Naive thymus-derived CD4-positive, alpha-beta T cell (primary cell): ENCODE measurements around the gene TMEM41B. TPM values are rescaled to one million over a fixed set of nuclear protein-coding genes. Genes with fewer than 3 reads are reported as not detected.

ENCODE experiments used
- ATAC-seq: fragments of 150-1000 bp; cut with Tn5 transposase; 2 replicates; pipeline ENCODE4 v1.10.0; 2021; ENCODE audit warnings: mild to moderate bottlenecking, moderate library complexity
- CTCF ChIA-PET: fragments of 350-600 bp; sonication (Branson Sonifier 250); formaldehyde crosslinking; loops from one replicate; lab custom pipeline; 2021; ENCODE audit warnings: antibody characterized with exemption; lab: Charles Lee
- POLR2A ChIA-PET: fragments of 350-600 bp; sonication (Branson Sonifier 250); formaldehyde crosslinking; loops from one replicate; lab custom pipeline; 2021; ENCODE audit warnings: antibody characterized with exemption, inconsistent platforms; lab: Charles Lee
- DNase-seq, 9 donors: peaks; one replicate each; pipeline versions ENCODE4 v3.0.0 to v3.0.0-alpha.2; 2020 to 2022; ENCODE audit warnings: mixed read lengths in 1 of 9
- H3K27ac ChIP-seq: one replicate; pipeline ENCODE4 v1.7.0; 2013; ENCODE audit warnings: mild to moderate bottlenecking, low read depth, low read length, moderate library complexity
- H3K27me3 ChIP-seq, 2 donors: one replicate each; pipeline ENCODE4 v1.7.0; 2013; ENCODE audit warnings: low read length in 2 of 2, mild to moderate bottlenecking in 2 of 2, moderate library complexity in 2 of 2; ENCODE audit not compliant: control insufficient read depth in 2 of 2, insufficient read depth in 2 of 2
- H3K36me3 ChIP-seq, 3 experiments: 1 replicate in 2 of 3; 2 replicates in 1 of 3; pipeline ENCODE4 v1.7.0; 2013; ENCODE audit warnings: low read length in 3 of 3, mild to moderate bottlenecking in 3 of 3, moderate library complexity in 1 of 3; ENCODE audit not compliant: insufficient read depth in 3 of 3, control insufficient read depth in 2 of 3
- H3K4me1 ChIP-seq, 2 donors: one replicate each; pipeline ENCODE4 v1.7.0; 2013; ENCODE audit warnings: low read length in 2 of 2, mild to moderate bottlenecking in 2 of 2, moderate library complexity in 1 of 2; ENCODE audit not compliant: control insufficient read depth in 2 of 2, insufficient read depth in 2 of 2
- H3K4me3 ChIP-seq: 2 replicates; pipeline ENCODE4 v1.7.0; 2013; ENCODE audit warnings: mild to moderate bottlenecking, low read length
- H3K9me3 ChIP-seq, 3 experiments: 1 replicate in 2 of 3; 2 replicates in 1 of 3; pipeline ENCODE4 v1.7.0; 2013; ENCODE audit warnings: low read length in 3 of 3; ENCODE audit not compliant: control insufficient read depth in 2 of 3
- H3K27ac Mint-ChIP-seq, 9 donors: one replicate each; pipeline ENCODE4 v1.8.0; 2020 to 2022; ENCODE audit warnings: mixed read lengths in 9 of 9, mild to moderate bottlenecking in 8 of 9, moderate library complexity in 5 of 9, inconsistent platforms in 2 of 9
- H3K27me3 Mint-ChIP-seq, 5 donors: one replicate each; pipeline ENCODE4 v1.8.0; 2021 to 2022; ENCODE audit warnings: mixed read lengths in 5 of 5, mild to moderate bottlenecking in 1 of 5
- H3K36me3 Mint-ChIP-seq, 5 donors: one replicate each; pipeline ENCODE4 v1.8.0; 2020 to 2022; ENCODE audit warnings: mixed read lengths in 5 of 5, mild to moderate bottlenecking in 3 of 5, inconsistent platforms in 1 of 5
- H3K4me1 Mint-ChIP-seq, 7 donors: one replicate each; pipeline ENCODE4 v1.8.0; 2020 to 2022; ENCODE audit warnings: mixed read lengths in 7 of 7, mild to moderate bottlenecking in 3 of 7, inconsistent platforms in 1 of 7
- H3K4me3 Mint-ChIP-seq, 10 donors: one replicate each; pipeline ENCODE4 v1.8.0; 2020 to 2022; ENCODE audit warnings: mild to moderate bottlenecking in 10 of 10, mixed read lengths in 10 of 10, moderate library complexity in 6 of 10, inconsistent platforms in 2 of 10
- H3K9me3 Mint-ChIP-seq, 11 donors: one replicate each; pipeline ENCODE4 v1.8.0; 2020 to 2022; ENCODE audit warnings: mixed read lengths in 11 of 11, mild to moderate bottlenecking in 4 of 11, inconsistent platforms in 1 of 11, moderate library complexity in 1 of 11
- intact Hi-C, 2 donors: fragments of 100-400 bp; cut with micrococcal nuclease; formaldehyde crosslinking; loops; one replicate each; pipeline ENCODE4 v1.15.1; 2023
- polyA plus RNA-seq, 2 donors: library from polyadenylated mRNA; unstranded; fragments of 300-500 nt; fragmentation: Illumina TruSeq; gene quantifications; one replicate each; pipeline ENCODE4 v1.2.3, GENCODE V29; 2021
- total RNA-seq, 6 experiments: library from RNA in 5 of 6; stranded (reverse) in 5 of 6; gene quantifications; 1 replicate in 5 of 6; 2 replicates in 1 of 6; pipeline ENCODE4 v1.2.3 and lab custom pipeline; 2021 to 2026

Gene TMEM41B
- total and polyA plus RNA-seq, 7 experiments from 2014 or later = 10.5 to 73.7 (median 37.0) TPM

DNA sequence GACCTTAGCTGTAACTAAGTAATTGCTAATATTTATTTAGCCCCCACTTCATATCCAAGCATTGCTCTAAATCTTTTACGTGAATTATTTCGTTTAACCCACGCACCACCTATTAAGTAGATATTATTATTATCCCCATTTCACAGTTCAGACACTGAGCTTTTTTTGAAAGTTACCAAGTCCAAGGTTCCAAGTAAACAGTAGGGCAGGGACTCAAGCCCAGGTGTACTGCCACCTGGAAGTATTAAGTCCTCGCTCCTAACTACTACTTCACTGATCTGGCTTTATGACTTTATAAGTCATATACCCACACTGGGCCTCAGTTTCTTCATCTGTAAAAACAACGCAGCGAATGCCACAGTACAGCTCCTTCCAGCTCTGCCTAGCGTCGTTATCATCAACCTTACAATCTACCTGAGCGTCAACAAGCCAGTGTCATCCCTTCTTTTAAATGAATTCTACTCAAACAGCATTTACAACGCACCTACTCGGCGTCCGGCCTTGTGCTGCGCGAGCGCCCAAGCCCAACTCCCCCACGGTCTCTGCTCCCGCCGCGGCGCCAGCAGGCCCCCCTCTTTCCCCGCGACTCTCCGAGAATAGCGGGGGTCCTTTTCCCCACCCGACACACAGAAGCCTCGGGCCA, 624 bp downstream of the TMEM41B start:
- Mint-ChIP-seq H3K27me3 (peaks cover 3 to 22% (median 10%) of the 10 kb centered on the region in 5 donors), H3K36me3 (peaks cover 4 to 22% (median 4%) of the 10 kb centered on the region in 5 donors), H3K4me3 (peak overlapping the region; percentile 97 to 100 (median 99)), H3K4me1 (peaks cover 19 to 54% (median 46%) of the 10 kb centered on the region in 7 donors), H3K27ac (peak overlapping the region; percentile 96 to 99 (median 98)), H3K9me3 (no peaks in the 10 kb centered on the region)
- DNase-seq (peak in 1 of 9 donors; percentile 35), ATAC-seq (peak; percentile 6)
- H3K4me1 ChIP-seq = peaks cover 16 to 23% of the 10 kb centered on the region in 2 donors
- peak overlapping the region; percentile 88 for H3K27ac ChIP-seq
- intact Hi-C loops = loop anchor here (1.0 to 10.0 kb wide), 14 partner anchors 17 to 1227 kb away; partner anchors contain the start of genes IPO7 (in 2 of the 2), RPL27A (in 2 of the 2), TMEM9B (in 2 of the 2) and TRIM66 (in 2 of the 2)
- H3K36me3 ChIP-seq = peaks cover 0 to 5% (median 0%) of the 10 kb centered on the region in 3 experiments
- ChIA-PET POLR2A (interaction anchor here (0.7 to 4.7 kb wide), 18 partner anchors 12 to 632 kb away, joined by 3 to 38 read pairs (median 4); partner anchors contain the start of genes DENND5A, IPO7, RPL27A and TRIM66), CTCF (interaction anchor here (0.7 to 1.4 kb wide), 3 partner anchors 21 to 71 kb away, joined by 3 to 5 read pairs (median 4); partner anchors contain the start of gene IPO7)
- H3K9me3 ChIP-seq = no peaks in the 10 kb centered on the region
- H3K27me3 ChIP-seq = no peaks in the 10 kb centered on the region
- peak overlapping the region; percentile 90 for H3K4me3 ChIP-seq

- Mint-ChIP-seq H3K4me1 (peaks cover 34 to 68% (median 59%) of the 10 kb centered on the region in 7 donors), H3K4me3 (peak overlapping the region in 7 of 10 donors; percentile 0 to 100 (median 34)), H3K9me3 (peaks cover 0 to 4% (median 0%) of the 10 kb centered on the region in 11 donors), H3K27ac (peak overlapping the region in 6 of 9 donors; percentile 4 to 88 (median 40)), H3K36me3 (peaks cover 9 to 30% (median 10%) of the 10 kb centered on the region in 5 donors), H3K27me3 (no peaks in the 10 kb centered on the region)
- Histone ChIP-seq H3K4me1 (peaks cover 16 to 23% of the 10 kb centered on the region in 2 donors), H3K27me3 (no peaks in the 10 kb centered on the region), H3K27ac (no peak overlapping the region), H3K9me3 (no peaks in the 10 kb centered on the region), H3K4me3 (no peak overlapping the region), H3K36me3 (peaks cover 0 to 5% (median 0%) of the 10 kb centered on the region in 3 experiments)
- ChIA-PET POLR2A (interaction anchor here (0.7 to 1.4 kb wide), 5 partner anchors 9 to 39 kb away, joined by 3 to 4 read pairs (median 4); no protein-coding TSS in a partner anchor), CTCF (no interaction called here)
- ATAC-seq (no peak), DNase-seq (no peak)
- intact Hi-C loops = loop anchor here in 1 of 2 donors (10.0 kb wide), 1 partner anchor 626 kb away; the partner anchor contains the start of genes RPL27A and TRIM66
Measured at GRCh38 chr11:9310485-9311090, 3.8 kb downstream of the TMEM41B start.

DNA sequence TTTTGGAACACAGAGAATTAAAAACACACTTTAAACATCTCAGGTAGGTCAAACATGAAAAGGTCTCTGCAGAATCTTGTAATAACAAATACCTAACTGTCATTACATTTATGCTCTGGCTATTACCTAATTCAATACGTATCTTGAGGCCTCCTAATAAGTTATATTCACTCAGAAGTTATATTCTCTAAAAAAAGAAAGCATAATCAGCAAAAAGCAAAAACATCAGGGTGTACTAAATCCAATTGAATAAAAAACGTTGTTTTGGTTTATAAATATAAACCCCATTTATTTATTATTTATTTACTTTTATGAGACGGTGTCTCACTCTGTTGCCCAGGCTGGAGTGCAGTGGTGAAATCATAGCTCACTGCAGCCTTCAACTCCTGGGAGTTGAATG, 10.2 kb downstream of the TMEM41B start:
- H3K9me3 Mint-ChIP-seq = peaks cover 0 to 4% (median 0%) of the 10 kb centered on the region in 11 donors
- no peak overlapping the region for H3K27ac ChIP-seq
- H3K36me3 Mint-ChIP-seq = peaks cover 5 to 15% (median 6%) of the 10 kb centered on the region in 5 donors
- H3K9me3 ChIP-seq = no peaks in the 10 kb centered on the region
- intact Hi-C loops = no loop called here
- DNase-seq (no peak), ATAC-seq (no peak)
- CTCF ChIA-PET = no interaction called here
- H3K27me3 ChIP-seq = no peaks in the 10 kb centered on the region
- H3K27ac Mint-ChIP-seq = peak overlapping the region in 1 of 9 donors; percentile 10
- H3K4me3 Mint-ChIP-seq = no peak overlapping the region
- no peak overlapping the region for H3K4me3 ChIP-seq
- peaks cover 9 to 33% (median 22%) of the 10 kb centered on the region in 7 donors for H3K4me1 Mint-ChIP-seq
- H3K36me3 ChIP-seq = peaks cover 0 to 6% (median 0%) of the 10 kb centered on the region in 3 experiments
- no peaks in the 10 kb centered on the region for H3K27me3 Mint-ChIP-seq
- no peaks in the 10 kb centered on the region for H3K4me1 ChIP-seq
- POLR2A ChIA-PET = interaction anchor here (0.6 to 0.7 kb wide), 2 partner anchors 33 to 54 kb away, joined by 3 to 4 read pairs; no protein-coding TSS in a partner anchor

GRCh38 chr11:9302448-9302847, 11.9 kb downstream of the TMEM41B start:
- H3K4me1 Mint-ChIP-seq = peaks cover 3 to 25% (median 12%) of the 10 kb centered on the region in 7 donors
- ATAC-seq (no peak), DNase-seq (no peak)
- intact Hi-C loops = no loop called here
- H3K27ac ChIP-seq = no peak overlapping the region
- no peak overlapping the region for H3K27ac Mint-ChIP-seq
- H3K27me3 ChIP-seq = no peaks in the 10 kb centered on the region
- H3K36me3 ChIP-seq = peaks cover 0 to 17% (median 5%) of the 10 kb centered on the region in 3 experiments
- no peaks in the 10 kb centered on the region for H3K27me3 Mint-ChIP-seq
- H3K9me3 ChIP-seq = no peaks in the 10 kb centered on the region
- H3K4me3 Mint-ChIP-seq = no peak overlapping the region
- H3K9me3 Mint-ChIP-seq = no peaks in the 10 kb centered on the region
- H3K36me3 Mint-ChIP-seq = peaks cover 0 to 7% (median 0%) of the 10 kb centered on the region in 5 donors
- ChIA-PET CTCF (no interaction called here), POLR2A (interaction anchor here (1.4 kb wide), 1 partner anchor 8 kb away, joined by 3 read pairs; no protein-coding TSS in a partner anchor)
- no peak overlapping the region for H3K4me3 ChIP-seq
- no peaks in the 10 kb centered on the region for H3K4me1 ChIP-seq

DNA sequence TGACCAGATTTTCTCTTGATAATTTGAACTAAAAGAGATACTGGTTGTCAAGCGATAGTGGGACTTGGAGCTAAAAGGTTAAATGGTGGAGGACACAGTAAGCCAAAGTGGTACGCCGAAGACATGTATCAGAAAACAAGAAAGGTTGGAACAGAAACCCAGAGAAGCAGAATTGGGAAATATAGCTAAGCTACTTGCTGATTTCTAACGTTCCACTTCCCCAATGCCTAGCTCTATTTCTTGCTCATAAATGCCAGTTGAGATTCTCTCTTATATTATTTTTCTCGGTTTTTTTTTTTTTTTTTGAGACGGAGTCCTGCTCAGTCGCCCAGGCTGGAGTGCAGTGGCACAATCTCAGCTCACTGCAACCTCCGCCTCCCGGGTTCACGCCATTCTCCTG, 12.7 kb downstream of the TMEM41B start:
- Histone ChIP-seq H3K27ac (no peak overlapping the region), H3K9me3 (no peaks in the 10 kb centered on the region), H3K4me3 (no peak overlapping the region), H3K4me1 (no peaks in the 10 kb centered on the region), H3K27me3 (no peaks in the 10 kb centered on the region), H3K36me3 (peaks cover 0 to 18% (median 5%) of the 10 kb centered on the region in 3 experiments)
- intact Hi-C loops = no loop called here
- Mint-ChIP-seq H3K27ac (peak overlapping the region in 1 of 9 donors; percentile 56), H3K36me3 (peaks cover 0 to 4% (median 0%) of the 10 kb centered on the region in 5 donors), H3K4me3 (no peak overlapping the region), H3K27me3 (no peaks in the 10 kb centered on the region), H3K9me3 (no peaks in the 10 kb centered on the region), H3K4me1 (peaks cover 3 to 21% (median 8%) of the 10 kb centered on the region in 7 donors)
- DNase-seq (no peak), ATAC-seq (no peak)
- ChIA-PET CTCF (interaction anchor here (0.5 to 0.8 kb wide), 2 partner anchors 202 to 1138 kb away, joined by 3 to 4 read pairs; no protein-coding TSS in a partner anchor), POLR2A (interaction anchor here (1.0 to 1.4 kb wide), 3 partner anchors 9 to 21 kb away, joined by 3 to 4 read pairs (median 3); no protein-coding TSS in a partner anchor)

GRCh38 chr11:9293646-9294045, 20.7 kb downstream of the TMEM41B start:
- no peak overlapping the region for H3K4me3 ChIP-seq
- H3K27me3 ChIP-seq = no peaks in the 10 kb centered on the region
- no peak overlapping the region for H3K4me3 Mint-ChIP-seq
- H3K9me3 Mint-ChIP-seq = no peaks in the 10 kb centered on the region
- ChIA-PET CTCF (no interaction called here), POLR2A (interaction anchor here (0.6 to 0.7 kb wide), 3 partner anchors 13 to 379 kb away, joined by 3 to 5 read pairs (median 4); no protein-coding TSS in a partner anchor)
- H3K27me3 Mint-ChIP-seq = no peaks in the 10 kb centered on the region
- H3K27ac Mint-ChIP-seq = no peak overlapping the region
- peaks cover 4 to 10% (median 9%) of the 10 kb centered on the region in 7 donors for H3K4me1 Mint-ChIP-seq
- DNase-seq = no peak
- intact Hi-C loops = no loop called here
- H3K9me3 ChIP-seq = no peaks in the 10 kb centered on the region
- no peak for ATAC-seq
- no peak overlapping the region for H3K27ac ChIP-seq
- H3K36me3 ChIP-seq = peaks cover 0 to 17% (median 2%) of the 10 kb centered on the region in 3 experiments
- no peaks in the 10 kb centered on the region for H3K4me1 ChIP-seq
- peaks cover 0 to 15% (median 7%) of the 10 kb centered on the region in 5 donors for H3K36me3 Mint-ChIP-seq
